A549 (cell line): ENCODE results near the gene YAE1.

Experiments
- CHD4 ChIP-seq: fragments of 200-600 bp; sonication (generic); IDR thresholded peaks from 2 replicates; pipeline ENCODE4 v1.6.1; 2016; ENCODE audit warnings: antibody characterized with exemption, mild to moderate bottlenecking, borderline replicate concordance
- CTCF ChIP-seq: fragments of >200 bp; sonication (Bioruptor Twin); formaldehyde crosslinking; IDR thresholded peaks from 3 replicates; pipeline ENCODE4 v1.5.1; 2016
- ELK1 ChIP-seq: fragments of 150-350 bp; IDR thresholded peaks from 2 replicates; pipeline ENCODE4 v1.6.1; 2014; ENCODE audit warnings: low read depth, mild to moderate bottlenecking, low read length
- EP300 ChIP-seq, 2 experiments: fragments of >200 bp; sonication (Bioruptor Twin); formaldehyde crosslinking; IDR thresholded peaks; 2 replicates in 1 of 2; 3 replicates in 1 of 2; pipeline ENCODE4 v1.6.1; 2016 to 2017
- HDAC2 ChIP-seq: fragments of 200-600 bp; sonication (generic); IDR thresholded peaks from 2 replicates; pipeline ENCODE4 v1.6.1; 2016
- HMGXB4 ChIP-seq: fragments of 250-450 bp; sonication (Bioruptor Pico); IDR thresholded peaks from 2 replicates; pipeline ENCODE4 v1.5.0; 2021; ENCODE audit warnings: mild to moderate bottlenecking, moderate library complexity, borderline replicate concordance
- HOXB13 ChIP-seq: fragments of 250-450 bp; sonication (Bioruptor Pico); IDR thresholded peaks from 2 replicates; pipeline ENCODE4 v1.5.0; 2020; ENCODE audit warnings: low read depth, mild to moderate bottlenecking, moderate library complexity
- MAFK ChIP-seq: fragments of 450-650 bp; IDR thresholded peaks from 2 replicates; pipeline ENCODE4 v1.6.1; 2014; ENCODE audit not compliant: partially characterized antibody
- MAX ChIP-seq: IDR thresholded peaks from 2 replicates; pipeline ENCODE4 v1.6.1; 2012
- MAZ ChIP-seq: fragments of 150-350 bp; IDR thresholded peaks from 2 replicates; pipeline ENCODE4 v1.6.1; 2014; ENCODE audit warnings: antibody characterized with exemption, low read depth, low read length, borderline replicate concordance
- MYC ChIP-seq: IDR thresholded peaks from 2 replicates; pipeline ENCODE4 v1.6.1; 2012; ENCODE audit warnings: mild to moderate bottlenecking, inconsistent platforms, low read length, improper control_type of control experiment, borderline replicate concordance
- POLR2A ChIP-seq: IDR thresholded peaks from 2 replicates; pipeline ENCODE4 v1.6.1; 2012; ENCODE audit warnings: mild to moderate bottlenecking, low read length
- RCOR1 ChIP-seq: fragments of 150-350 bp; IDR thresholded peaks from 2 replicates; pipeline ENCODE4 v1.6.1; 2014; ENCODE audit warnings: antibody characterized with exemption, low read length, low read depth
- TF ChIP-seq, protein P1 (sequence below): fragments of 200-600 bp; sonication (generic); IDR thresholded peaks from 2 replicates; pipeline ENCODE4 v1.6.1; 2016; ENCODE audit warnings: antibody characterized with exemption, mild to moderate bottlenecking, moderate library complexity

GRCh38 chr7:39606941-39607340 is 40.7 kb downstream of the YAE1 start:
- no peak for TF ChIP-seq HOXB13 (CRISPR knock-in tag)
- TF ChIP-seq CHD4, result no peak
- TF ChIP-seq POLR2A, result no peak
- no peak for TF ChIP-seq CTCF
- TF ChIP-seq HDAC2, result no peak
- TF ChIP-seq MAX, result no peak
- no peak for TF ChIP-seq RCOR1
- no peak for TF ChIP-seq ELK1
- TF ChIP-seq HMGXB4 (CRISPR knock-in tag), result no peak
- no peak for TF ChIP-seq EP300 (IDR thresholded peaks at IDR 0.05)
- TF ChIP-seq MAFK, result no peak
- TF ChIP-seq MYC, result no peak
- TF ChIP-seq MAZ, result no peak
- TF ChIP-seq, protein P1, sequence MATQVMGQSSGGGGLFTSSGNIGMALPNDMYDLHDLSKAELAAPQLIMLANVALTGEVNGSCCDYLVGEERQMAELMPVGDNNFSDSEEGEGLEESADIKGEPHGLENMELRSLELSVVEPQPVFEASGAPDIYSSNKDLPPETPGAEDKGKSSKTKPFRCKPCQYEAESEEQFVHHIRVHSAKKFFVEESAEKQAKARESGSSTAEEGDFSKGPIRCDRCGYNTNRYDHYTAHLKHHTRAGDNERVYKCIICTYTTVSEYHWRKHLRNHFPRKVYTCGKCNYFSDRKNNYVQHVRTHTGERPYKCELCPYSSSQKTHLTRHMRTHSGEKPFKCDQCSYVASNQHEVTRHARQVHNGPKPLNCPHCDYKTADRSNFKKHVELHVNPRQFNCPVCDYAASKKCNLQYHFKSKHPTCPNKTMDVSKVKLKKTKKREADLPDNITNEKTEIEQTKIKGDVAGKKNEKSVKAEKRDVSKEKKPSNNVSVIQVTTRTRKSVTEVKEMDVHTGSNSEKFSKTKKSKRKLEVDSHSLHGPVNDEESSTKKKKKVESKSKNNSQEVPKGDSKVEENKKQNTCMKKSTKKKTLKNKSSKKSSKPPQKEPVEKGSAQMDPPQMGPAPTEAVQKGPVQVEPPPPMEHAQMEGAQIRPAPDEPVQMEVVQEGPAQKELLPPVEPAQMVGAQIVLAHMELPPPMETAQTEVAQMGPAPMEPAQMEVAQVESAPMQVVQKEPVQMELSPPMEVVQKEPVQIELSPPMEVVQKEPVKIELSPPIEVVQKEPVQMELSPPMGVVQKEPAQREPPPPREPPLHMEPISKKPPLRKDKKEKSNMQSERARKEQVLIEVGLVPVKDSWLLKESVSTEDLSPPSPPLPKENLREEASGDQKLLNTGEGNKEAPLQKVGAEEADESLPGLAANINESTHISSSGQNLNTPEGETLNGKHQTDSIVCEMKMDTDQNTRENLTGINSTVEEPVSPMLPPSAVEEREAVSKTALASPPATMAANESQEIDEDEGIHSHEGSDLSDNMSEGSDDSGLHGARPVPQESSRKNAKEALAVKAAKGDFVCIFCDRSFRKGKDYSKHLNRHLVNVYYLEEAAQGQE, result no peak
